Memory B cell (primary cell): Measurements from ENCODE around the gene TTL.
"Not testable (repeated sequence)": the region's sequence is repeated elsewhere in the genome, so short reads cannot be mapped to it uniquely, and the experiment has no call there.

Experiments
- ATAC-seq: fragments of 150-1000 bp; cut with Tn5 transposase; 2 replicates; pipeline ENCODE4 v1.10.0; 2021; ENCODE audit warnings: low read depth, mild to moderate bottlenecking, moderate library complexity
- DNase-seq, 2 donors: peaks; one replicate each; pipeline ENCODE4 v3.0.0; 2022; ENCODE audit warnings: low spot score in 2 of 2
- H3K27ac Mint-ChIP-seq: one replicate; pipeline ENCODE4 v1.8.0; 2022; ENCODE audit warnings: mild to moderate bottlenecking, moderate library complexity, mixed read lengths
- H3K27me3 Mint-ChIP-seq: one replicate; pipeline ENCODE4 v1.8.0; 2022; ENCODE audit warnings: mixed read lengths
- H3K36me3 Mint-ChIP-seq: one replicate; pipeline ENCODE4 v1.8.0; 2022; ENCODE audit warnings: mild to moderate bottlenecking, mixed read lengths
- H3K4me1 Mint-ChIP-seq: one replicate; pipeline ENCODE4 v1.8.0; 2022; ENCODE audit warnings: mixed read lengths
- H3K4me3 Mint-ChIP-seq: one replicate; pipeline ENCODE4 v1.8.0; 2022; ENCODE audit warnings: mild to moderate bottlenecking, moderate library complexity, mixed read lengths
- H3K9me3 Mint-ChIP-seq: one replicate; pipeline ENCODE4 v1.8.0; 2022; ENCODE audit warnings: mixed read lengths

The TTL gene

DNA sequence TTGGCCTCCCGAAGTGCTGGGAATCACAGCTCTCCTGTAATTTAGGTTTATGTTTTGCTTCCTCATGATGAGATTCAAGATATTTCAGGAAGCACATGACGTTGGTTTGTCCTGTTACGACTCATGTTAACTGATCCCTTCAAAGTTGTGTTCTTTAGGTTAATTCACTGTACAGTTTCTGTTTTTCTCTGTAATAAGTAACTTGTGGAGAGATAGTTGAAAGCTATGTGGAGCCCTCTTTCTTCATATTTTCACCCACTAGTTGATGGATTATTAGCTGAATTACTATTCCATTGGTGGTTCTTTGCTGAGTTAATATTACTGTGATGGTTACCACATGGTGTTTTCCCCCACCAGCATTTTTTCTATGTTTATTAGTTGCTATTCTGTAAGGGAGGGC, 84.1 kb downstream of the TTL start:
- Mint-ChIP-seq H3K4me3 (no peak overlapping the region), H3K27me3 (no peaks in the 10 kb centered on the region), H3K27ac (no peak overlapping the region), H3K4me1 (no peaks in the 10 kb centered on the region), H3K9me3 (peaks cover 8% of the 10 kb centered on the region), H3K36me3 (peaks cover 46% of the 10 kb centered on the region)
- no peak for DNase-seq
- ATAC-seq, result no peak

DNA sequence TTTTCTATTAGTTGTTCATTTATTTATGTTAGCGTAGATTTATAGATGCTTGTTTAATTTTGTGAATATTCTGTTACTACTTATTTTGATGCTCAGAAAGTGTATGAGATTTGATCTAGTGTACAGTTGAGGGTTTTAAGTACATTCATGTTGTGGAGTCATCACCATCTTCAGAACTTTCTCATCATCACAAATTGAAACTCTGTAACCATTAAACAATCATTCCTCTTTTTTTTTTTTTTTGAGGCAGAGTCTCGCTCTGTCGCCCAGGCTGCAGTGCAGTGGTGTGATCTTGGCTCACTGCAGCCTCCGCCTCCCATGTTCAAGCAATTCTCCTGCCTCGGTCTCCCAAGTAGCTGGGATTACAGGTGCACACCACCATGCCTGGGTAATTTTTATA, 84.6 kb downstream of the TTL start:
- not testable (repeated sequence) for H3K9me3 Mint-ChIP-seq, H3K27me3 Mint-ChIP-seq, H3K27ac Mint-ChIP-seq, H3K4me3 Mint-ChIP-seq, DNase-seq, ATAC-seq, H3K4me1 Mint-ChIP-seq
- peaks cover 46% of the 10 kb centered on the region for H3K36me3 Mint-ChIP-seq

DNA sequence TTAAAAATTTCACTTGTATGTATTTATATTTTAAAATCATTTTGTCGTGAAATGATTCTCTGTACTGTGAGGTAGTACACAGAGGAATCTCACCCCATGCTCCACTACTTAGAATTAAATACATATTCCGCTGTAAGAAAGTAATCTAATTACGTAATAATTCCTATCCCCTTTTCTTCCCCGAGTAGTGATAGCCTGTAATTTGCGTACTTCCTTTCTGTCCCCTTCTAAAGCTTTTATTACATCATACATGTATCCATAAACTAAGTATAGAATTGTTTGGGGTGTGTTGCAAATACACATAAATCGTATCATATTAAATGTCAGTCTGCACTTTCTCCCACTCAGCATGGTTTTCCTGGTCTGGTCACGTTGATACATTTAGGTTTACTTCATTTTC, 90.0 kb downstream of the TTL start:
- Mint-ChIP-seq H3K4me3 (no peak overlapping the region), H3K27me3 (no peaks in the 10 kb centered on the region), H3K9me3 (peaks cover 8% of the 10 kb centered on the region), H3K27ac (no peak overlapping the region), H3K4me1 (no peaks in the 10 kb centered on the region), H3K36me3 (peaks cover 52% of the 10 kb centered on the region)
- DNase-seq (no peak), ATAC-seq (no peak)

DNA sequence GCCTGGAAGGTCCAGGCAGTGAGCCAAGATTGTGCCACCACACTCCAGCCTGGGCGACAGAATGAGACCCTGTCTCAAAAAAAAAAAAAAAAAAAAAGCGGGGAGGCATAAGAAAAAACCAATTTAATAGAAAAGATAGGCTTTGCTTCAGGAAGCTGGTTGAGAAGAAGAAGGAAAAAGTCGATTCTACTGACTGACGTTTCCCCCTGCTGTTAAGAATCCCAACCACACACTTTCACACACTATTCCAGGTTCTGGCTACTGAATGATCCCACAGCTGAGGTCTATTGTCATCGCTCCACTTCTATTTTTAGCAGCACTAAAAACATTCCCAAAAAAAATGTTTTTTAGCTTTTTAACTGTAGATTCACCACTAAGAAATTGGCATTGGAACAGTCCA, 95.8 kb downstream of the TTL start:
- Mint-ChIP-seq H3K4me3 (no peak overlapping the region), H3K27ac (no peak overlapping the region), H3K36me3 (peaks cover 12% of the 10 kb centered on the region), H3K4me1 (peaks cover 5% of the 10 kb centered on the region), H3K27me3 (no peaks in the 10 kb centered on the region), H3K9me3 (no peaks in the 10 kb centered on the region)
- no peak for ATAC-seq
- DNase-seq, result no peak

DNA sequence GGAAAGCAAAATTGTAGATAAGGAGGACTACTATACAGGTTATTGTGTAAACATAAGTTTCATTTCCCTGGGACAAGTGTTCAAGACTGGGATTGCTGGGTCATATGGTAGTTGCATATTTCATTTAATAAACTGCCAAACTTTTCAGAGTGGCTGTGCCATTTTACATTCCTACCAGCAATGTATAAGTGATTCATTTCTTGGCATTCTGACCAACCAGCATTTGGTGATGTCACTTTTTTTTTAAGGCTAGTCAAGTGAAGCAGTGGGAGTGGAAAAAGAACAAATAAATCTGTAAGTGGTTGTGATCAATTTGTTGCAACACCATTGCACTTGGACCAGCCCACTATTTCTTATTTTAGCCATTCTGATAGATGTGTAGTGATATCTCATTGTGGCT, 97.3 kb downstream of the TTL start:
- DNase-seq, result no peak
- no peak overlapping the region for H3K27ac Mint-ChIP-seq

DNA sequence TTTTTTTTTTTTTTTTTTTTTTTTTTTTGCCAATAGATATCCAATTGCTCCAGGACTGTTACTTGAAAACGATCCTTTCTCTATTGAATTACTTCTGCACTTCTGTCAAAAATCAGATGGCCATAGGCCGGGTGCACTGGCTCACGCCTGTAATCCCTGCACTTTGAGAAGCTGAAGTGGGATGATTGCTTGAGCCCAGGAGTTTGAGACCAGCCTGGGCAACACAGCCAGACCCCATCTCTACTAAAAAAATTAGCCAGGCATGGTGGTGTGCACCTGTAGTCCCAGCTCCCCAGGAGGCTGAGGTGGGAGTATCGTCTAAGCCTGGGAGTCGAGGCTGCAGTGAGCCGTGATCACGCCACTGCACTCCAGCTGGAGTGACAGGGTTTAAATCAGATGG, 98.1 kb downstream of the TTL start:
- Mint-ChIP-seq H3K27me3 (no peaks in the 10 kb centered on the region), H3K4me1 (peaks cover 15% of the 10 kb centered on the region), H3K9me3 (no peaks in the 10 kb centered on the region), H3K4me3 (no peak overlapping the region), H3K36me3 (peaks cover 8% of the 10 kb centered on the region), H3K27ac (no peak overlapping the region)
- DNase-seq, result no peak
- no peak for ATAC-seq

More for the DNA sequence above, 97.3 kb downstream of the TTL start:
- Mint-ChIP-seq H3K4me3 (no peak overlapping the region), H3K4me1 (peaks cover 10% of the 10 kb centered on the region), H3K27me3 (no peaks in the 10 kb centered on the region), H3K9me3 (no peaks in the 10 kb centered on the region), H3K36me3 (peaks cover 10% of the 10 kb centered on the region)
- ATAC-seq, result no peak

DNA sequence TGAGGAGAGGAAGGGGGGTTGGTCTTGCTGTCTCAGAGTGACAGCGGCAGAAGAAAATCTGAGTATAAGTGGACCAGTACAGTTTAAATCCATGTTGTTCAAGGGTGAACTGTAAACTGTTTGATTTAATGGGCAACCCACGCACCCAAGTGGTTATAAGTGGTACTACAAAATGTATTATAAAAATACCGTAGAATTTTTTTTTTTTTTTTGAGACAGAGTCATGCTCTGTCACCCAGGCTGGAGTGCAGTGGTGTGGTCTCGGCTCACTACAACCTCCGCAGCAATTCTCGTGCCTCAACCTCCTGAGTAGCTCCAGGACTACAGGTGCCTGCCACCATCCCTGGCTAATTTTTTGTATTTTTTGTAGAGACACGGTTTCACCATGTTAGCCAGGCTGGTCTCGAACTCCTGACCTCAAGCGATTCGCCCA, 100.4 kb downstream of the TTL start:
- H3K36me3 Mint-ChIP-seq, result peaks cover 10% of the 10 kb centered on the region
- H3K9me3 Mint-ChIP-seq, result no peaks in the 10 kb centered on the region
- no peaks in the 10 kb centered on the region for H3K27me3 Mint-ChIP-seq
- no peak overlapping the region for H3K4me3 Mint-ChIP-seq
- H3K4me1 Mint-ChIP-seq, result peaks cover 24% of the 10 kb centered on the region
- DNase-seq (peak in 1 of 2 donors; percentile 50), ATAC-seq (peak; percentile 14)
- H3K27ac Mint-ChIP-seq, result no peak overlapping the region

DNA sequence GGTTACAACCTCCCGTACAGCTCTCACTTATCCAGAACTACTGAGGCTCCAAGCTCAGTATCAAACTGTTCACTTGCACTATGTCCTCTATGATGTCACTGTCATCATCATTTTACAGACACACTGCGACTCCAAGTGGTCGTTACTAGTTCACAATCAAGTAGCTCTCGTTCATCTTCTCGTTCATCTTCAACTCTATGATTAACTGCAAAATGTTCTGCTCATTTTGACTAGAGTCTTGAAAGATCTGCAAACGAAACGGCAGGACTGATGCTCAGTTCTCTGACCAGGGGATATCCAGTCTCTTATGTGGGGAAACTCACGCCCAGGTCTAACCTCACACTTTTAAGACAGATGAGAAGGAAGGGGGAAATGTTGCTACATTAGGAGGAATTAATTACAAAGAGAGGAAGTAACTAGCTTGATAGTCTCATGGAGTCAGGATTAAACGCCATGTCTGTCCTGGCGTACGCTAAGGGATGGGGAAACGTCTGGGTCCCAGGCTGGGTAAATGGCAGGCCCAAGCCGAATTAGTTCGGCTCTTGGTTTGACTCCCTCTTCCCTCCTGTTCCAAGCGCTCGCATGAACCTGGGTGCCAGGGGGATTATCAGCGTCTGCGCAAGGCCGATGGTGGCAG, 101.7 kb downstream of the TTL start:
- peaks cover 24% of the 10 kb centered on the region for H3K4me1 Mint-ChIP-seq
- no peaks in the 10 kb centered on the region for H3K9me3 Mint-ChIP-seq
- ATAC-seq, result no peak
- no peak for DNase-seq
- H3K27ac Mint-ChIP-seq, result peak overlapping the region; percentile 99
- no peaks in the 10 kb centered on the region for H3K27me3 Mint-ChIP-seq
- H3K4me3 Mint-ChIP-seq, result peak overlapping the region; percentile 98
- H3K36me3 Mint-ChIP-seq, result peaks cover 15% of the 10 kb centered on the region

DNA sequence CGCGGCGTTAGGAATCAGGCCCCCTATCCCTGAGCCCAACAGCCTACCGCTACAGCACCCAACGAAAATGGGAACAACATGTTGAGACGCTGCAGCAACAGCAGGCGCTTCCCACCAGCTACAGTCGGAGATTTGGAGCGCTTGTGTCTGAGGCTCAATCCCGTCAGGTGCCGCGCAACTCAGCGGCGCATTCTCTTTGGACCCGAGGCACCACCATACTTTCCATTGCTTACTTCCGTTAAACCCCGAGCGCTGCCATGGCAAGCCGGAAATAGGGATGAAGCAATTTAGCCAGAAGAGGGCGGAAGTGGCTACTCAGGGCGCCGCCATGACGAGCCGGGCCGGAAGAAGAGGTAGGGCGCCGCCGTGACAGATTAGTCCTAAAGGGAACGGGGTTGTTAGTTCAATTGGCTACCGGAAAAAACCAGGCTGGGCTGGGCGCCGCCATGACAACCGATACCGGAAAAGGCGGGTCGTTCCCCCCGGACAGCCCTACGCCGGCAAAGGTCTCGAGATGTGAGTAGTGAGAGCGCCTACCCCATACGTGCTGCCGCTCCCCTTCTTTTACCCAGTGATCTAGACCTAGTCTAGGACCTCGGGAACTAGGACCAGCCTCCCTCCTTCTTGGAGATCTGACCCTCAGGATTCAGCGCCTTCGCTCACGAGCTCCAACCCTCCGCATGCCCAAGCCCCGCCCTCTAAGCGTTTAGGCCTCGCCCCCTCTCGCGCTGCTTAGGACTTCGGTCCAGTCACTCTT, 102.4 kb downstream of the TTL start, which contains the start of gene CHCHD5:
TSS of gene CHCHD5 (plus strand) at position 476 of the 757 bp plus-strand sequence. CDS start at position 515, 39 bp downstream.
- Mint-ChIP-seq H3K27me3 (no peaks in the 10 kb centered on the region), H3K36me3 (peaks cover 18% of the 10 kb centered on the region), H3K27ac (peak within 1 kb of the TSS; percentile 99), H3K4me1 (peaks cover 24% of the 10 kb centered on the region), H3K9me3 (no peaks in the 10 kb centered on the region), H3K4me3 (peak within 1 kb of the TSS; percentile 98)
- DNase-seq, result peak; percentile 83 to 89
- peak; percentile 88 for ATAC-seq

DNA sequence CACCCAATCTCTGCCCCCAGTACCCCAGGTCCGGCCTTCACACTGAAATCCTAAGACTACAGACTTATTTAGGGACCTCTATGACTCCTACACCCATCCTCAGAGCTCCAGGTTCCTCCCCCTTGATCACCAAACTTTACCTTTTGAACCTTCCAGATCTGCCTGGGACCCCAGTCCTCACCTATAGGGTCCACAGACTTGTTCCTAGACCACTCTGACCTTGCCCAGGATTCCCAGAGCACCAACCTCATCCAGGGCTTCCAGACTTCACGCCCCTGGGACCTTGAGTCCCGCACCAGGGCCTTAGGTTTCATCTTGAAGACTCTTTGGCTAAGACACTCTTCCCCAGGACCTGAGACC, 102.9 kb downstream of the TTL start:
- Mint-ChIP-seq H3K36me3 (peaks cover 18% of the 10 kb centered on the region), H3K4me1 (peaks cover 24% of the 10 kb centered on the region), H3K27me3 (no peaks in the 10 kb centered on the region), H3K9me3 (no peaks in the 10 kb centered on the region), H3K4me3 (peak overlapping the region; percentile 98), H3K27ac (peak overlapping the region; percentile 99)
- no peak for DNase-seq
- ATAC-seq, result no peak

DNA sequence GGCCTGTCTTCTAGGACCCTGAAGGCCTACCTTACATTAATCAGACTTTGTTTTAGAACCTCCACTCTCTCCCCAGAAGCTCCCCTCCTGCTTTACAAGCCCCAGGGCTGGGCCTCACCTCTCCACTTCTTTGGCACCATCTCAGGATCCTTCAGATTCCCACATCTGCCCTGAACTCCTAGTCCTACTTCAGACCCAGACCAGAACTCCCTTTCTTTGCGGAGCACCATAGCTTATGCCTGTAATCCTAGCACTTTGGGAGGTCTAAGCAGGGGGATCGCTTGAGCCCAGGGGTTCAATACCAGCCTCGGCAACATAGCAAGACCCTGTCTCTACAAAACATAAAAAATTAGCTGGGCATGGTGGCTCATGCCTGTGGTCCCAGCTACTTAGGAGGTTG, 103.4 kb downstream of the TTL start:
- H3K36me3 Mint-ChIP-seq, result peaks cover 20% of the 10 kb centered on the region
- ATAC-seq (no peak), DNase-seq (no peak)
- peak overlapping the region; percentile 98 for H3K4me3 Mint-ChIP-seq
- peak overlapping the region; percentile 99 for H3K27ac Mint-ChIP-seq
- no peaks in the 10 kb centered on the region for H3K27me3 Mint-ChIP-seq
- H3K4me1 Mint-ChIP-seq, result peaks cover 24% of the 10 kb centered on the region
- H3K9me3 Mint-ChIP-seq, result no peaks in the 10 kb centered on the region

DNA sequence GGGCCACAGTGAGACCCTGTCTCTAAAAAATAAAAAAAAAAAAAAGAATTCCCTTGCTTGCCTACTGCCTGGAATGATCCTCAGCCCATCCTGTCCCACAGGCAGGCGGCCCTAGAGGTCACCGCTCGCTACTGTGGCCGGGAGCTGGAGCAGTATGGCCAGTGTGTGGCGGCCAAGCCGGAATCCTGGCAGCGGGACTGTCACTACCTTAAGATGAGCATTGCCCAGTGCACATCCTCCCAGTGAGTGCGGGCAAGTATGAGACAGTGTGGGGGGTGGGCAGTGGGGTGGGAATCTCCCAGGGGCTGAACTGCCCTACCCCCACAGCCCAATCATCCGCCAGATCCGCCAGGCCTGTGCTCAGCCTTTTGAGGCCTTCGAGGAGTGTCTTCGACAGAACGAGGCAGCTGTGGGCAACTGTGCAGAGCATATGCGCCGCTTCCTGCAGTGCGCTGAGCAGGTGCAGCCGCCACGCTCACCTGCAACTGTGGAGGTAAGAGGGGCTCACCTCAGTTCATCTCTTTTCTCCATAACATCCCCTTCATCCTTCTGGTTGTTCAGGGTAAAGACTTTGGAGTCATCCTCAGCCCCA, 104.0 kb downstream of the TTL start:
- Mint-ChIP-seq H3K27ac (peak overlapping the region; percentile 76), H3K4me1 (peaks cover 24% of the 10 kb centered on the region), H3K4me3 (peak overlapping the region; percentile 70), H3K36me3 (peaks cover 21% of the 10 kb centered on the region), H3K9me3 (no peaks in the 10 kb centered on the region), H3K27me3 (no peaks in the 10 kb centered on the region)
- DNase-seq (no peak), ATAC-seq (no peak)

DNA sequence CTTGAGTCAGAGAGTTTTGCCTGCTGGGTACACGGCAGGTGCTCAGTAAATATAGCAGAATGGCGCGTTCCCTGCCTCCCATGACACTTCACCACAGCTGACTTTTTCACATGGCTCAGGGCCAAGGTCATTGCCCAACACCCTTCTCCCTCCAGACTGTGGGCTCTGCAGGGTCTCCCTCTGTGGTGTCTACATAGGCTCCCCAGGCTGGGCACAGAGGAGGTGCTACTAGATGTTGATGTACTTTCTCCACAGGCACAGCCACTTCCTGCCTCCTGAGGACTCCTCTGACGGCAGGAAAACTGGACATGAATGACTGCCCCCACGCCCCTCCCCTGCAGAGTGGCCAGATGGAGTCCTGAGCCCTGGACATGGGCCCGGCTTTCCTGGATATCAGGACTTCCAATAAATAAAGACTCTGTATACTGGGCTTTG, 106.7 kb downstream of the TTL start:
- H3K36me3 Mint-ChIP-seq, result peaks cover 26% of the 10 kb centered on the region
- H3K4me3 Mint-ChIP-seq, result no peak overlapping the region
- H3K27me3 Mint-ChIP-seq, result no peaks in the 10 kb centered on the region
- ATAC-seq, result no peak
- DNase-seq, result no peak
- H3K4me1 Mint-ChIP-seq, result peaks cover 16% of the 10 kb centered on the region
- no peak overlapping the region for H3K27ac Mint-ChIP-seq
- no peaks in the 10 kb centered on the region for H3K9me3 Mint-ChIP-seq
